HCEC 1CT (cell line): Measurements from ENCODE around the gene TRAF3IP3.
A peak's percentile ranks its signal among the peaks of the same experiment; 100 is the strongest.

Experiments
- DNase-seq: peaks from one replicate; pipeline ENCODE4 v3.0.0-alpha.2; 2017

TRAF3IP3 gene

DNA sequence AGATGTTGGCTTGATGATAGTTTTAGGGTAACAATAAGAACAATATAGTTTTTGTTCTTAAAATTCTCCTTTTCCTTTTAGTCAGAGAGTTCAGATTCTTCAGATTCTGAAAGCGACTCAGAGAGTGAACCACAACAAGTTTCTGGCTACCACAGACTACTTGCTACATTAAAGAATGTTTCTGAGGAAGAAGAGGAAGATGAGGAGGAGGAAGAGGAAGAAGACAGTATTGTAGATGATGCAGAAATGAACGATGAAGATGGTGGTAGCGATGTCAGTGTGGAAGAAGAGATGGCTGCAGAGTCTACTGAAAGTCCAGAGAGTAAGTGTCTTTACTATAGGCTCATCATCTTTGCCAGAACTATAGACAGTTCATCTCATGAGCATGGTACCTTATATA lies 74.9 kb downstream of the TRAF3IP3 start:
- DNase-seq, result no peak

DNA sequence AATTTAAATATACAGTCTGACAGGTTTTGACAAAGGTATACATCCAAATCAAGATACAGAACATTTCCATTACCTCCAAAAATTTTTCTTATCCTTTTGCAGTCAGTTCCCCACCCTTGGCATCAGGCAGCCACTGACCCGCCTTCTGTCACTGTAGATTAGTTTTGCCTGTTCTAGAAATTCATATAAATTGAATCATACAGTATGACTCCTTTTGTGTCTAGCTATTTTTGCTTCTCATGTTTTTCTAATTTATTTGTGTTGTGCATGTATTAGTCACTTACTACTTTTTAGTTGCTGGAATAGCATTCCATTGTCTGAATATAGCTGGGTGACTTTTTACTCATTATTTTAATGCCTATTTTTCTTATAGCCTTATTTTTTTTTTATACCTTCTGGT lies 75.8 kb downstream of the TRAF3IP3 start:
- peak; percentile 93 for DNase-seq
